GM21360 (cell line): ENCODE measurements around the gene CCND3.
A peak's percentile ranks its signal among the peaks of the same experiment; 100 is the strongest.

ENCODE experiments used
- ATAC-seq: cut with Tn5 transposase; IDR thresholded peaks from one replicate; pipeline ENCODE4 v1.9.1; 2021; ENCODE audit warnings: mild to moderate bottlenecking, moderate library complexity; ENCODE audit not compliant: unreplicated experiment

The CCND3 gene

GRCh38 chr6:41927253-41927652, 14.4 kb downstream of the CCND3 start:
- ATAC-seq = no peak

DNA sequence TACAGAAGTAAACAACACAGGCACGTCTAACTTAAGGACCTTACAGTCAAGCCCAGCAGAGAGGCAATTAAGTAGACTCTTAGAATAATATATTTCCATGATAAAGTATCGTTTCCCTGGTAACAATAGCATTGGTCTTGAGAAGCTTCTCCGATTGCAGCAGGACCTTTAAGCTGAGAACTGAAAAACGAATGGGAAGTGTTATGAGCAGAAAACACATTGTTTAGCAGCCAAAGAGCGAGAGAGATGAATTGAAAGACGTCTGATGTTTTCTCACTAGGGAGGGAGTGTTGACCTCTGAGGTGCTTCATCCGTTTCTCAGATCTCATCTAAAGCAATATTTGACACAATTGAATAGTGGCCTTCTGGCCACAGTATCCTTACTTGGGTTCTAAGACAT, 19.5 kb downstream of the CCND3 start:
- ATAC-seq = no peak

- ATAC-seq = peak; percentile 13
Observed at GRCh38 chr6:41921712-41921998, 20.0 kb downstream of the CCND3 start.

- peak; percentile 86 for ATAC-seq
Observed at GRCh38 chr6:41920921-41921711, 20.5 kb downstream of the CCND3 start, which contains the start of the genes BYSL and MED20. TSS of gene BYSL (plus strand) at chr6:41921499. CDS start at chr6:41921563, 64 bp downstream. TSS of gene MED20 (minus strand) at chr6:41921139. CDS start at chr6:41921018, 121 bp downstream.

GRCh38 chr6:41917528-41917927, 24.1 kb downstream of the CCND3 start:
- ATAC-seq = no peak

GRCh38 chr6:41914869-41915530, 26.6 kb downstream of the CCND3 start:
- ATAC-seq = no peak

GRCh38 chr6:41914343-41914742, 27.3 kb downstream of the CCND3 start:
- ATAC-seq = no peak

DNA sequence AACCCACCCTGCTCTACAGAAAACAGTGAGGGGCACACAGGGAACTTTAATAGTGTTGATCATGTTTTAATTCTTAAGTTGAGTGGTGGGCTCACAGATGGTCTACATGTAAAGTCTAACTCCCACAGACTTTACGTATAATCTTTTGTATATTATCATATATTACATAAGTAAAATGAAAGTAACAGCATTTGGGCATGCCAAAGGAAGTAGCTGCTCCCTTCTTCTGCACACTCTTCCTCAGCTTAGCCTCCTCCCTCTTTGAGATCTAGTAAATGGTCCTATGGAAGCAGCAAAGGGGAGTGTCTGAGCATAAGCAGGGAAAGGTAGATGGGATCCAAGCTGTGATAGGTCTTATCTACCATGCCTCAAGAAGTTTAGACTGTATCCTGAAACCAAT, 31.9 kb downstream of the CCND3 start:
- ATAC-seq = no peak

DNA sequence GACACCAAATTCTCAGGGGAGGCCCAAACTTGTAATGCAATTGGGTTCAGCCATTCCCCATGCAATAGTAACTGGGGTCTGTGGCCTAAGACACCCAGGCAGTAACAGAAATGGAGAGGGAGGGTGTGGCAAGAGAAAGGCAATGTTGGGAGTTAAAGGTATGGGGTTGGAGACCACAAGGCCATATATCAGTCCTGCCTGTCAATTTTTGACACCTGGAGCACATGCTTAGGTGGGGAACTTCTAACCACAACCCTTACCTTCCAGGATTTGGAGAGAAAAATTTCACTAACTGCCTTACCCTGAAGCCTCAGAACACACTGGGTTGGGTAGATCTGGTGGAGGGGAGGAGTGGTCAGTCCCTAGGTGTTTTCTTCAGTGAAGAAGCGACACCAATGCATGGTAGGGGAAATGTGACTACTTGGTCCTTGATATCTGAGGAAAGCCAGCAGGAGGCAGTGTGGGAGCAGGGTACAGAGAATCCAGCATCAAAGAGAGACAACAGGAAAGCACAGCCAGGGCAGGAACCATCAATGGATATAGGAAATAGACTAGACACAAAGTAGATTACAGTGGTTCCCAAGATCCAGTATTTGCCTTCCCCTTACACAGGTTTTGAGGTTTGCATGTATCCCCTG, 39.6 kb downstream of the CCND3 start:
- ATAC-seq = no peak

GRCh38 chr6:41900861-41901260, 40.7 kb downstream of the CCND3 start:
- ATAC-seq = no peak

- no peak for ATAC-seq
Observed at GRCh38 chr6:41896281-41896680, 45.3 kb downstream of the CCND3 start.

- ATAC-seq = peak; percentile 81
Observed at GRCh38 chr6:41895300-41896233, 46.0 kb downstream of the CCND3 start, which contains the start of gene USP49. TSS of gene USP49 (minus strand) at chr6:41895375. CDS start at chr6:41806983, 88,392 bp downstream.

DNA sequence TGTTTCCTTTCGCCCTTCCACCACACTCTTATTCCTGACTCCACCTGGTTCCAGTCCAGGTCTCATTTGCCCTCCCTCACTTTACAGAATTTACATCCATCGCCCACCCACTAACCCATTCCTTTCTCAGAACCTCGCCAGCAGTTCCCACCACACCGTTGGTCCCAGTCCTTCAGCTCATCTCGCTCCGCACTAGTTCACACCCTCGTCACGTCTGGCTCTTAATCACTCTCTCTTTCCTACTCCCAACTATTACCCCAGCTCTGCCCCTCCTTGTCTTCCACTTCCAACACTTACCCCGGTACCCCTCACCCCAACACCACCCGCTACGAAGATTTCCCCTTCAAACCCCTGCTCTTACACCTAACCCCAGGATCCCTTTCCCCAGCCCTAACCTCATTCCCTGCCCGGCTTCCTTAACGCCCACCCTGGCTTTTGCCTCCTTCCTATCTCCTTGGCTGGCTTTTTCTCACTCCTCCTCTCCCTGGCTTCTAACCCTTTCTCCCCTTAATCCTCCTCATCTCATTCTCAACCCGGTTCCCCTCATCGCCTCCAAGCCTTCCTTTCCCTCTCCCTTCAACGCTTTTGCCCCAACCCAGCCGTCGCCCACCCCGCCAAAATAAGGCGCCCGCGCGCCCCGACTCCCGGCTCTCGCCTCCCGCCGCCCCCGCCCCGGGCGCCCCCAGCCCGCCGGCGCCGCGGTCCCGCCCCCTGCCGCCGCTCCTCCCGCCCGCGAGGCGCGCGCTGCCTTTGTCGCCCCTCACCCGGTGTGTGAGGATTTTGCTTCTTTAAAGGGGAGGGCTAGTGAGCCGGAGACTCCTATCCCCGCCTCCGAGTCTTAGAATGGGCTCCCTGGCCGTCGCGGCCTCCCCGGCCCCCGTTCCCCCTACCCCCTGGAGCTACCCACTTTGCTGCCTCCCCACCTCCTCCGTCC, 47.0 kb downstream of the CCND3 start:
- ATAC-seq = peak; percentile 27

GRCh38 chr6:41892921-41893564, 48.6 kb downstream of the CCND3 start:
- ATAC-seq = no peak

DNA sequence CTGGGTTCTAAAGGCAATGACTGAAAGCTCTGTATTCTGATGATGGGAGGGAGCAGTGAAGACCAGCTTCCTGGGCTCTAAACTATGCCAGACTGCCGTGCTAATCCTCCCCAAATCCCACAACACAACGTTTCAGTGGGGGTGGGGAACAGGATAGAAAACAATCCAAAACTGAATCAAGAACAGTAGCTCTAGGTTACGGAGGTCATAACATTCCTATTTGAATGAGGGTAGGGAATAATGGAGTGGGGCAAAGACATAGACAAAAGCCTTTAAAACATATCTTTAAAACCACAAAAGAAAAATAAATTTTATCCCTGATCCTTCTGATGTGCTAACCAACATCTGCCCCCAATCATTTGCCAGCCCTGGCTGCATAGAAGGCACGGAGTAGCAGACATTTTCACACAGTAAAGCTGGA, 54.3 kb downstream of the CCND3 start:
- ATAC-seq = no peak

DNA sequence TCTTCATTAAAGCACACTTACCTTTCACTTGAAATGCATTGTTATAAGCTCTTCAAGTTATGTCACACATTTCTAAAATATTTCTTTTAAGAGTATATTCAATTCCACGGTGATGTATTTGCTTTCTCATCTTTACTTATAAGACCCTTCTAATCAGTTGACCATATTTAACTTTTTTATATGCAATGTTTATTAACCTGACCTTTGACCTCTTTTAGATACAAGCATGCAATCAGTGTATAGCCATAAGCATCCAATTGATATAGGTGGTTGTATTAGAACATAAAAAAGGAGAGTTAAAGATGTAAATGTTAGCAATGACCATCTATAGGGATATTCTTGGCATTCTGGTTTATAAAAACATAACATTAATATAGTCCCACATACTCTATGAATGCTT, 55.7 kb downstream of the CCND3 start:
- no peak for ATAC-seq

- no peak for ATAC-seq
Observed at GRCh38 chr6:41884957-41885356, 56.7 kb downstream of the CCND3 start.
